Urothelium cell line (cell line): ENCODE data around the gene NT5C1A.

Experiments
- DNase-seq: peaks from one replicate; pipeline ENCODE4 v3.0.0; 2011; ENCODE audit warnings: low spot score, mixed read lengths
- FAIRE-seq: peaks from 2 replicates; lab custom pipeline; 2011; peaks lifted over from hg19 to GRCh38; lab: Jason Lieb, UNC

Gene NT5C1A

DNA sequence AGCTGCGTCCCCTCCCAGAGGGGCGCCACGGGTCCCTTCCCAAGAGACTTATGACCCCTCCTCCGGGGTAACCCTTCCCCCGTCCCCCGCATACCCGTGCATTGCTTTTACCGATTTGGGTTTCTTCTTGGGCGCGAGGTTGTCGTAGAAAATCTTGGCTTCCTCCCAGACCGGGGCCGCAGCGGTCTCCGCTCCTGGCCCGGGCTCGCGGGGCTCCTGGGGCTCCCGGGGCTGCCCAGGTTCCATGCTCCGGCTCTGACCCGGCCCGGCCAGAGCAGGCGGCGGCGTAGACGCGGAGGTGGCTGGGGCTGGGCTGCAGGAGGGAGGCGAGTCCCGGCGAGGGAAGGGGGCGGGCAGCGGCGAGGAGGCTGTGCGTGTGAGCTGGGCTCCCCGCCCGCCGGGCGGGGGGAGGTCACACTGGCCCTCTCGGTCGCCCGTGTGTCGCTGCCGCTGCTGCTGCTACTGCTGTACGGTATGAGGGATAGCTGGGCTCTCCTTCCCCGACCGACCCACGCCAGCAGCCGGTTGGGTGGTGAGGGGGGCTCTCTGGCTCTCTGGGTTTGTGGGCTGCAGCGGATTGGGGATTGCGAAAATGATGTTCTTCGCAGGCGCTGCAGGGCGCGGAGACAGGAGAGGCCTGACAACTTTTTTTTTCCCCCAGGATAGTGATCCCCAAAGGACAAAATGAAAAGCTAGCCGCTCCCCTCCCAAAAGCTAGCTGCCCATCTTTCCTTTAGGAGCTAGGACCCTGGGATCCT lies at the start of gene NT5C1A:
Gene NT5C1A (minus strand): TSS at position 315 of the 758 bp plus-strand sequence. CDS start 69 bp downstream, at position 246.
- FAIRE-seq: no peak

DNA sequence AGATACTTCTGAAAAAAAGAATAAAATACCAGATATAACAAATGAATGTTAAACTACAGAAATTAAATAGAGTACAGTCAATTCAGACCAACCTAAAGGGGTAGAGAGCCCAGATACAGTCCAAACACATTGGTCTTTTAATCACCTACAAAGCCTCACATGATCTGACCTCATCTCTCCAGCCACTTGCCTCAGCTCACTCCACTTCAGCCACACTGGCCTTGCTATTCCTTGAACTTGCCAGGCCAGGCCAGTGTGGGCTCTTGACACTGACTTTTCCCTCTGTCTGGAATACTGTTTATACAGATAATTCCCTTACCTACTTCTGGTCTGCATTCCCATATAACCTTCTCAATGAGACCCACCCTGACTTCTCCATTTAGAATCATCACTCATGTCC lies 49.8 kb upstream of the NT5C1A start:
- DNase-seq: no peak
- no peak for FAIRE-seq

More for the DNA sequence above, at the start of gene NT5C1A:
- peak; percentile 80 for DNase-seq

DNA sequence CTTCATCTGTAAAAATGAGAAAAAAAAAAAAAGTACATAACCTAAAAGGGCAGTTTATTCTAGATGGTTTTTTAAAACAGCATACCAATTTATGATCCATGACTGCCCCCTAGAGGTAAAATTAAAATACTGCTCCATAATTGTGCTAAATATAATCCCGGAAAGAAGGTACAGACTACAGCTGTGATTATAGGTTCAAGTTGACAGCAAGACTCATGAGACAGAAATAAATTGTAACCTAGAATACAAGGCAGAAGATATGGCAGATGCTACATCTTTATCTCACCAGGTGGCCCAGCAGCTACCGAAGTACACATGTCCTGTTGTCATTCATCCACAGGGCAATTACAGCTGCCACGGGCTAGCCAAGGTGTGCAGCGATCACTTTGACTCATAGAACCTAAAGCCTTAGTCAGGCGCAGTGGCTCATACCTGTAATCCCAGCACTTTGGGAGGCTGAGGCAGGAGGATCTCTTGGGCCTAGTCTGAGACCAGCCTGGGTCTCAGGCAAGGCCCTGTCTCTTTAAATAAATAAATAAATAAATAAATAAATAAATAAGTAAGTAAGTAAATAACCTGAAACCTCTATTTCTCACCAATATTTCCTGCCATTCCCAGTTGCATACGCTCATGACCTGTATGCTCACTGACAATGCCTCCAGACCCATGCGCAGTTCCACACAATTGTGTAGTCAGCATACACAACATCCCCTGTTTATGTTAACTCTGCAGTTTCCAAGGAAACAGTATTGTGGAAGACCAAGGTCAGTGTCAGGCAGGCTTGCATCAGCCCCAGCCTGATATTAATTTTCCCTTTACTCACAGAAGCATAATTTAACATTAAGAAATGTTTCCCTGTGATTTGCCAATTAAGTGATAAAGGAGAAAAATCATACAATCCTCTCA lies 48.4 kb upstream of the NT5C1A start:
- DNase-seq (peak; percentile 45), FAIRE-seq (no peak)

DNA sequence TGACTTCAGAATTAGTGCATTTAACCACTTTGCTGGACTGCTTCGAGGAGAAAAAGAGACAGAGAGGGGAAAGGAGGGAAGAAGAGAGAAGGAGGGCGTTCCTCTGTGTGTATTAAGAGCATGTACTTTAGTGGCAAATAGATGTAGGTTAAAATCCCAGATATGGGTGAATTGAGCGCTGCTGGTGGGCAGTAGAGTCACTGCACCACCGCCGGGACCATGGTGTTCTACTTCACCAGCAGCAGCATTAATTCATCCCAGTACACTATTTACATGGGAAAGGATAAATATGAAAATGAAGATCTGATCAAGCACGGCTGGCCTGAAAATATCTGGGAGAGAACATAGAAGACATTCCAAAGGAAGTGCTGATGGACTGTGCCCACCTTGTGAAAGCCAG lies 45.9 kb upstream of the NT5C1A start:
- DNase-seq (no peak), FAIRE-seq (no peak)

DNA sequence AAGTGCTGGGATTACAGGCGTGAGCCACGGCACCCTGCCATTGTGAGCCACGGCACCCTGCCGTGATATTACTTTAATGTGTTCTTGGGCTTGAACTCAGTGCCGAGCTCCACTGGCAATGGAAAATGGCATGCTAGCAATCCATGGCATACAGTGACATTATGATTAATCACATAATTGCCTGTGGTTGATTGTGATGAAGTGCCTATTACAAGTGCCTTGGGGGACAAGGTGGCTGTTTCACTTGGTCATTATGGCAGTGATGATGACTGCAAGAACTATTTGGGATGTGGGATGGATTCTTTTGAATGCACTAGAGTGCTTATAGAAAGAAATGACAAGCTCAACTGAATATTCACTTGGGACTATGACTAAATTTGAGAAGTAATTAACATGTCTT lies 41.6 kb upstream of the NT5C1A start:
- FAIRE-seq: no peak

DNA sequence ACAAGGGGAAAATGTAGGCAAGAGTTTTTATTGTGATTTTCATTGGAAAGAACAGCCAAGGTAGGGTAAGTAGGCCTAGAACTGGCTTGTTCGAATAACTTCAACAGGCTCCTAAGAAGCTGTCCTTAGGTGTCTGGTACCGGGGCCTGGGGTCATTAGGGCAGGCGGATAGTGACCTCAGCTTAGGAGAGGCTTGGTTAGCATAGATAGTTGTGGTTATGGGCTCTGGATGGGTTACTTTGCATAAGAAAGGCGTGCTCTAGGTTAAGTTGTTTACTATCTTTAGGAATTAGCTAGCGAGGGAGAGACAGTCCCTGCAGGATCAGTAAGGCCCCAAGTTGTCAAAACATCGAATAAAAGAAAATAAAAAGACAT lies 40.0 kb upstream of the NT5C1A start:
- DNase-seq: no peak
- no peak for FAIRE-seq

More for the DNA sequence above, 41.6 kb upstream of the NT5C1A start:
- no peak for DNase-seq

DNA sequence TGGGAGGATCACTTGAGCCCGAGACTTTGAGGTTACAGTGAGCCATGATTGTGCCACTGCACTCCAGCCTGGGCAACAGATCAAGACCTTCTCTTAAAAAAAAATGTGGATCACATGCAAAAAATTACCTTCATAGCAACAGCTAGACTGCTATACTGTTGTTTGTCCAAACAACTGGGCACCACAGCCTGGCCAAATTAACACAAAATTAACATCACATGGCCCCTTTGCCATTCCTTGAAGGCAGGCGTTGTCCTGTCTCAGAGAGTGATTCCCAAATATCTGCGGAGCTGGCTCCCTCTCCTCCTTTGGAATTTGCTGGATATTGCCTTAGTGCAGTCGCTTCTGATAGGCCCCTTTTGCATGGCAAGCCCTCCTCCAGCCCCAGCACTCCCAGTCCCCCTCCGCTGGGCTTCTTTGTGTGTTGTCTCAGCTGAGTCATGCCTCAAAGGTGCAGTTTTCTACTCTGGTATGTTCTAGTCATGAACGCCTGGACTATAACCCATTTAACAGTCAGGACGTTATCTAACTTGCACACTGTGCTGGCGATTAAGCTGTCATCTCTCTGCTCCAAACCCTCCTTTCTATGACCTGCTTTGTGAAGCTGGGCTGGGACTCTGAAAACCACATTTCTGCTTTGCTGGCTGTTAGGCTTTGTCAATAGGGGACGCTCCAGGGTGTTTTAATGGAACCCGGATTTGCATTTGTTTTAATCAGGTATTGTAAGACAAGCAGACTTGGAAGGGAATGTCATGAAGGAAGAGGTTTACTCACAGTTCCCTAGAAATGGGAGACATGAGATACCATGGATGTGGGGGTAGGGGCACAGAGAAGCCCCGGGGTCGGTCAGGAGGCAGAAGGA lies 39.4 kb upstream of the NT5C1A start:
- FAIRE-seq (no peak), DNase-seq (no peak)

DNA sequence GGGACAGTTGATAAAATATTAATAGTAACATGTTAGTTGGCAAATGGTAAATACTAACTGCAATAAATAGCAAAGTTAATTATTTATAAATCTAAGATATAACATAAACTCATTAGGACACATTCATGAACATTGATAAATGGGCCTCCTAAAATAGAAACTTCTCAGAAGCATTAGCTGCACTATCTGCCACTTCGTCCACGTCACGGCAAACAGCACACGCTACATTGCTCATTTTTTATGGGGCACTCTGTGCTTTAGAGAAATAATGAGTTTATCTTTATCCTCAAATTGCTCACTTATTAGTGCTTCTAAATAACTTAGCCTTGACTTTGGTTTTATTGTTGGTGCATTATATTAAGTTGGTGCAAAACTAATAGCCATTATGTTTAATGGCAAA lies 35.6 kb upstream of the NT5C1A start:
- DNase-seq: no peak
- FAIRE-seq: no peak

DNA sequence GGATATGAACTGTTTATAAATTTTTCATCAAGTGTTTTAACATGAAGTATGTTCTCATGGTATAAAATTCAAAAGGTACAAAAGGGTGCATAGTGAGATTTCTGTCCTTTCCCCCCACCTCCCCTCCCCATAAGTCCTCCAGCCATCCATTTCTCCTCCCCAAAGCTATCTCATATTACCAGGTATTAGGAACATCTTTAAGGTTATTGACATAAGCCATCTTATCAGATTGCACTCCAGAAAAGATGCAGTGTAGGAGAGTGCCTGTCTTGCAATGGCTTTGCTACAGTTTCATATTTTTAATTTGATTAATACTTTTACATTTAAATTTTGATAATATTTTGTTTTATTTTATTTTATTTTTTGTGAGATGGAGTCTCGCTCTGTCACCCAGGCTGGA lies 32.9 kb upstream of the NT5C1A start:
- FAIRE-seq: no peak
- DNase-seq: no peak

DNA sequence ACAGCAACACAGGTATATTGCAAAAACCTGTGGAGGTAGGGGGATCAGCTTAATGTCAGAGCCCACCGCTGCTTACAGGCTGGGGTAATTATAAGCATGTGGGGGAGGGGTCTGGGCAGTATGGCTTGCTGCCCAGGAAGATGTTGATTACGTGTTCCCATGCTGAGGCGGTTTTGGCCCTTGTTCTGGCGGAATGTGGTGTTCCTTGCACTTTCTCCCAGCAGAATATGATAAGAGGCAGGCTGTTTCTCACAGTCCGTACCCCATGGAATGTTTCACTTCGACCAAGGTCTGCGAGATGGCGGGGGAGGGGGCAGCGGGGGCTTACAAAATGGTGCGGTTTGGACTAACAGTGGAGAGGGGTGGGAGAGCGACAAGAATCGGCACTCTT lies 29.1 kb upstream of the NT5C1A start:
- FAIRE-seq (no peak), DNase-seq (no peak)

DNA sequence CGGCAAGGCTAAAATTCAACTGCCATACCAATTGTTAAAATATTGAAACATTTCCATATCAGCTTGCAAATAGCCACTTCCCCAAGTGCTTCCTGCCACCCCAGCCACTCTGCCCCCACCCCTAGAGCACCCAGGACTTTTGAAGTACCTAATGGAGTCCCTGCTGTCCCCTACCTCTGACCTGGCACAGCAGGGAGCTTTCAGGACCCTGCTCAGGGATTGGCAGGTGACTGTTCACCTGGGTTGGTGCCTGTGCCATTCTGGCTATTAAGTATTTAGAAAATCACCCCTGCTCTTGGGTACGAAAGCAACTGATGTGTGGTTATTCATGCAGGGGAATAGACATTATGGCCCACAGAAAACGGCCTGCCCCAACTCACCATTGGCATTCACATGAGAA lies 28.4 kb upstream of the NT5C1A start:
- FAIRE-seq: no peak

DNA sequence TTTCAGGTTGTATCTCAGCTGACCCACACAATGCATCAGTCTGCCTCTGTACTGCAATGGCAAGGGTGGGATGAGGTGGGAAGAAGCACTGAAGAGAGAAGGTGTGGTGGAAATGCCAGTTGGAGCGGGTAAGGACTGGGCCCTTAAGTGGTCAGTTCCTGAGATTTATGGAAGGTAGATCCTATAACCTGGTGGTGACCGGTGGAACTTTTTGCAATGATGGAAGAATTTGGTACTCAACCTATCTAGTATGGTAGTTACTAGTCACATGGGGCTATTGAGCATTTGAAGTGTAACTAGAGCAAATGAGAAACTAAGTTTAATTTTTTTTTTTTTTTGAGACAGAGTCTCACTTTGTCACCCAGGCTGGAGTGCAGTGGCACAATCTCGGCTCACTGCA lies 27.5 kb upstream of the NT5C1A start:
- DNase-seq (no peak), FAIRE-seq (no peak)

More for the DNA sequence above, 28.4 kb upstream of the NT5C1A start:
- DNase-seq: no peak

DNA sequence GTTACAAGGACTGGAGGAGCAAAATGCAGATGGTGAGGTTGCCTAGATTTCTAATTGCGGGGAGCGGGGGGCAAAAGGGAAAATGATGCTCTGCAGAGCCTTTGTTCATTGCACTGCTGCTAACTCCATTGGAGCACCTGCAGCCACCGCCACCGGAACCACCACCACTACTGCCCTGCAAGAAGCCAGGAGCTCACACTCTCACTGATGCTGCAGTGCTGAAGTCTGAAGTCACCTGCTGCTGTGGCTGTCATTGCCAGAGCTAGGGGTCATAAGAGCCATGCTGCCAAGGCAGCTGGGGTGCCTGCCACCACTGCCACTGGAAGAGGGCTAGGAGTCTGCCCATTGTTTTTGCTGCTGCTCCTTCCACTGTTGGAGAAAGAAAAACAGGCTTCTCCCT lies 26.7 kb upstream of the NT5C1A start:
- DNase-seq: no peak
- no peak for FAIRE-seq

DNA sequence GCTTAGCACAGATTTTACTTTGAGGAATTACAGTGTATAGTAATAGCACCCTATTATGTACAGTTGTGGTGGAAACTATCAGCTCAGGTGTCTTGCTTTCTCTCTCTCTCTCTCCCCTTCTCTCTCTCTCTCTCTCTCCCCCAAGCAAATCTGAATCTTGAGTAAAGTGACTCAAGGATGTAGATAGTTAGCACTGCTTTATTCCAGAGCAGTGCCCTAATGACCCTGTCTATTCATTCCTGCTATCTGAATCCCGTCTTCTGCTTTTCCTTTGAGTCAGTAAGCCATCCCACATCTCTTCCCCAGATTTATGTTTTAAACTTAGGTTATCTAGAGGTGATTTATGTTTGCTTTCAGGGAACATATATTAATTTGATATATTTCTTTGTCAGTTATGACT lies 24.5 kb upstream of the NT5C1A start:
- DNase-seq (no peak), FAIRE-seq (no peak)

DNA sequence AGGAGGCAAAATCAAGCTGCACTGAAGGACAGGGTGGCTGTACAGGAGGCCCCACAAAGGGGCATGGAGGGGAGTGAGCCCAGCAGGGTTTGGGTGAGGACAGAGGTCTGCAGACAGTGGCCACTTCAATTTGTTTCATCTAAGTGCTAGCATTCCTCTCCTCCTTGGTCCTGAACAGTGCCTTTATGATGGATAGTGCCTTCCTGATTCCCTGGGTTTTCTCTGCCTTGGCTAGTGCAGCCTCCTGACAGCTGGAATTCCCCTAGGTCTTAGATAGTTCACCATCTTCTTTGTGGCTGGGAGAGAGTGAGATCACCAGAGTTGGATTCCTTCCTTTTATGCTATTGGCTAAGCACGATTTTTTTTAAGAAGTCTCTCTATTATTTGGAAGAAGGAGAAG lies 23.1 kb upstream of the NT5C1A start:
- no peak for FAIRE-seq

DNA sequence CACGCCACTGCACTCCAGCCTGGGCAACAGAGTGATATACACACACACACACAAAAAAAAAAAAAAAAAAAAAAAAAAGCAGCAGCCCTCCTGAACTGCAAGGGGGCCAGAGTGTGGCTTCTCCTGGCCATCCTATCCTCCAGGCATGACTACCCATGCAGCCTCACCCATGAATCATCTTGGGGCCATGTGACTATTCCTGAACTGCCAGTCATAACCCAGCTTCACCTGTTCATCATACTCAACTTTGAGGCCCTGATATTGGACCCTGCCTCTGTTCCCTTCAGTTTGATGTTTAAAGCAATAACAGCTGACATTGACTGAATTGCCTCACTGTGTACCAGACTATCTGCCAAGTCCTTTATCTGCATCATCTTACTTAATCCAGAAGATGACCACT lies 22.1 kb upstream of the NT5C1A start:
- no peak for FAIRE-seq
- no peak for DNase-seq

More for the DNA sequence above, 23.1 kb upstream of the NT5C1A start:
- no peak for DNase-seq

DNA sequence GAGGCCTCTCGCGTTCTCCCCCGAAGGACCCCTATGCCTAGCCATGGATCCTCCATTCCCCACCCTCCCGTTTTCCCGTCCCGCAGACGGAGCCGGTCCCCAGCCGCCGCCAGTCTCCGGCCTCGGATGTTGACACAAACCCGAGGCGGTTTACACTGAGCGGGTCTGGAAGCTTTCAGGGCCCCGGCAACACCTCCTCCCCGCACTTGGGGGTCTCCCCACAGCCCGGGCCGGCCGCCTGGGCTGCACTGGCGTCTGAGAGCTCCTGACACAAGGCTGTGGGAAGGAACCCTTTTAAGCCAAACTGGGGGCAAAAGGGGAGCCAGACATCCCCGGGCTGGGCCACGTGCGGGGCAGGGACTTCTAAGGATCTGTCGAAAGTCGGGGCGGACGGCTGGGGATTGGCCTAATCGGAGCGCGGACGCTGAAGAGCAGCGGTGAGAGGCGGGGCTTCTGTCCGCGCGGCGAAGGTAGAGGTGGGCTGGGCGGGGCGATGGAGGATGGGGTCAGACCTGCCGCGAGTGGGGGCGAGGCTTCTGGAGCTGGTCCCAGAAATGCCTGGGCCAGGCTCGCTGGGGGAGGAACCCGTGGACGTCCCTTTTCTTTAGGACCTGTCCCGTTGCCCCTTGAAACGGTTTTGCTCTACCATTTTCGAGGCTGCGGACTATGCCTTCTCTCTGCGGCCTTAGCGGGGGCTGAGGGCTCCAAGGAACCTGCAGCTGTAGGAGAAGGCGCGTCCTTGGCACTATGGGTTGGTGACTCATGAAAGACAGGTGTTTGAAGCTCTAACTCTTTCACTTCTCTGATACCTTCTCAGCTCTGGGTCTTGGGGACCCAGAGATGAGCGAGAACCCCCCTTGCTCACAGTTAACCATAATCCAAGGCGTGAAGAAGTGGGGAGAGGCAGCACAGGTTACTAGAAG lies 20.5 kb upstream of the NT5C1A start:
- FAIRE-seq: no peak

DNA sequence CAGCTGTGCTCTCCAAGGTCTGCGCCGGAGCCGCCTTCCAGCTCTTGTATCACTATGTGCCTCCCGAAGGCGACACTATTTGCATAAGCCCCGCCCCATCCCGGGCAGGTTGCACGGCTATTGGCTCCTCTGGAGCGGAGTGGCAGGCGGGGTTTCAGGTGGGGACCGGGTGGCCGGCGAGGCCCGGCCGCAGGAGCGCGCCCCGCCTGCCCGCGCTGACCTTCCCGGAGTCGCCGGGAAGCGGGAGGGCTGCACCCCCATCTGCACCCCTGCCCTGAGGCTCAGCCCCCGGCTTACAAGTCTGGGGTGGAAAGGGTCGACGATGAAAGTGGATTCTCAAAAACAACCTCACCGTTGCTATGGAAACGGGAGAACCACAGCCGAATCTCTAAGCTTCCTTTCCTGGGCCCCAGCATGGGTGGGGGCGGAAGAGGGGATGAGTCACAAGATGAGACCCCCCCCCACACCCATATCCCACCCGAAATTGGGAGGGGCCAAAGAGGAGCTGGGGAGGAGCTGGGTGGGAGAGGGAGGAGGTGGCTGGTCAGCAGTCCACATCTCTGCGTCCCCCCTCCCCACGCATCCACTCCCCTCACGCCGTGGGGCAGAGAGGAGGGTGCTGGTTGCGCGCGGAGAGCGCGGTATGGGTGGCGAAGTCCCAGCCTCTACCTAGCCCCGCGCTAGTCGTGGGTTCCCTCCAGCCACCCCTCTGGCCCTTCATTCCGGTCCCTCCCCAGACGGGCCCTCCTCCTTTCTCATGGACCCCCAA lies 19.7 kb upstream of the NT5C1A start, which contains the start of gene HPCAL4:
Gene HPCAL4 (minus strand): TSS at position 51 of the 769 bp plus-strand sequence. CDS start 6,830 bp downstream, outside the sequence.
- FAIRE-seq (peak; percentile 96), DNase-seq (peak; percentile 95)

More for the DNA sequence above, 20.5 kb upstream of the NT5C1A start:
- DNase-seq: no peak

DNA sequence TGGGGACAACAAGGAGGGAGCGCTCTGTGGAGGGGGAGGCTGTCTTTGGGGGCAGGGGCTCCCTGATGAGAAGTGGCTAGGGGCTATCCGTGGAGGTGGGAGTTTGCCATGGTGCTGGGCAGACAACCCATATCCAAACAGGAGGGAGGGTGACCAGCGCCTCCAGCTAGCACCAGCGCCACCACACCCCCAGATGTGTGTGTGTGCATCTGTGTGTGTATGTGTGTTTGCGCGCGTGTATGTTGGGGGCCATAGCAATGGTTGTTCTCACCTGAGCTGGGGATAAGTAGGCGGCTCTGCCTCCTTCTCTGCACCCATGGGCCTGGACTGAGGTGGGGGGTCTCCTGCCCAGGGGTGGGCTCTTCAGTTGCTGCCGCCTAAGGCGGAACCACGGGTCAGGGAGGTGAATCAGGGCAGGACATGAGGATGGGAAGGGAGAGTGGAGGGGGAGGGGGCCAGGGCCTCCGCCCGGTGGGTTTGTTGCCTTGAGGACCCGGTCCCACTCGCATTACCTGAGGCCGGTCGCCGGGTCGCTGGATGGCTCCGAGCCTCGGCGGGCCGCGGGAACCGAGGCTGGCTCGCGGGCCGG lies 19.0 kb upstream of the NT5C1A start:
- no peak for FAIRE-seq
- no peak for DNase-seq
